Measurements from ENCODE around the gene MCC. TPM values are rescaled to one million over a fixed set of nuclear protein-coding genes. Genes with fewer than 3 reads are reported as not detected.

The MCC gene
- total and polyA plus RNA-seq, 4 donors, result 9.0 to 47.3 (median 14.7) TPM

DNA sequence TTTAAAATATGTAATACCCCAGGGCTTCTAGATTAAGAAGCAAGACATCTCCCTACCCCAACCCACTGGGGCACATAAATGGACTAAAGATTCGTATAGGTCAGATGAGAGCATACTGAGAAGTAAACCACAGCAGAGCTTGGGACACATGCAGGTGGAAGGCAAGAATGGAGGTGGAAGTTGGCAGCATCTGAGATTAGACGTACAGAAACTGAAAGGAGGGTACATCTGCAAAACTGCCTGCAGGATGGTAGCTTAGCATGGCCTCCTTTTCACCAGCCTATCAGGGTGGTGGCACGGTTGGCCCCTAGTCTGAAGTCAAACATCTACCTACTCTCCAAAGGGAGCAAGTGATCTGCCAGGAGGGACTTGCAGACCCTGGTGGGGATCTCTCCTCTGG lies 235.2 kb downstream of the MCC start (continued):
- TF ChIP-seq, protein P1, sequence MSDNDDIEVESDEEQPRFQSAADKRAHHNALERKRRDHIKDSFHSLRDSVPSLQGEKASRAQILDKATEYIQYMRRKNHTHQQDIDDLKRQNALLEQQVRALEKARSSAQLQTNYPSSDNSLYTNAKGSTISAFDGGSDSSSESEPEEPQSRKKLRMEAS (IDR thresholded peaks at IDR 0.05), result no peak
- no peak for TF ChIP-seq FOXA2 (IDR thresholded peaks at IDR 0.05)
- no peak for TF ChIP-seq RXRA (IDR thresholded peaks at IDR 0.05)
- TF ChIP-seq TAF1 (conservative IDR thresholded peaks at IDR 0.05), result no peak

DNA sequence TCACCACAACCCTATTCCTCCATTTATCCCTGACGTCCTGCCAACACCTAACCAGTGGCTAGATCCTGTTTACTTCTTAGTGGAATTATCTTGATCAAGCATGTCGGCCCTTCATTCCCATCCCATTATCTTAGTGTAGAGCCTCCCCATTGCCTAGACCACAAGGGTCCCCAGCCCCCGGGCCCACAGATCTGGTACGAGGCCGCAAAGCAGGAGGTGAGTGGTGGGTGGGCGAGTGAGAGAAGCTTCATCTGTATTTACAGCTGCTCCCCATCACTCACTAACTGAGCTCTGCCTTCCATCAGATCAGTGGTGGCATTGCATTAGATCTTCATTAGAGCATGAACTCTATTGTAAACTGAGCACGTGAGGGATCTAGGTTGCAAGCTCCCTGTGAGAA lies 236.2 kb downstream of the MCC start:
- WGBS, result 91% methylated on average over 7 of the region's 7 CpGs
- no peak for DNase-seq (ENCODE audit: low spot score)
- TF ChIP-seq RAD21 (IDR thresholded peaks at IDR 0.05) (no peak), FOXA1 (IDR thresholded peaks at IDR 0.05) (no peak), EGR1 (IDR thresholded peaks at IDR 0.05; ENCODE audit: low read depth in 2 of 2) (no peak), YY1 (IDR thresholded peaks at IDR 0.05) (no peak), SP1 (IDR thresholded peaks at IDR 0.05) (no peak), TAF1 (conservative IDR thresholded peaks at IDR 0.05) (no peak), JUND (IDR thresholded peaks at IDR 0.05) (no peak), GABPA (IDR thresholded peaks at IDR 0.05 in 1 of 2, conservative IDR thresholded peaks at IDR 0.05 in 1 of 2) (no peak)
- TF ChIP-seq, protein P2, sequence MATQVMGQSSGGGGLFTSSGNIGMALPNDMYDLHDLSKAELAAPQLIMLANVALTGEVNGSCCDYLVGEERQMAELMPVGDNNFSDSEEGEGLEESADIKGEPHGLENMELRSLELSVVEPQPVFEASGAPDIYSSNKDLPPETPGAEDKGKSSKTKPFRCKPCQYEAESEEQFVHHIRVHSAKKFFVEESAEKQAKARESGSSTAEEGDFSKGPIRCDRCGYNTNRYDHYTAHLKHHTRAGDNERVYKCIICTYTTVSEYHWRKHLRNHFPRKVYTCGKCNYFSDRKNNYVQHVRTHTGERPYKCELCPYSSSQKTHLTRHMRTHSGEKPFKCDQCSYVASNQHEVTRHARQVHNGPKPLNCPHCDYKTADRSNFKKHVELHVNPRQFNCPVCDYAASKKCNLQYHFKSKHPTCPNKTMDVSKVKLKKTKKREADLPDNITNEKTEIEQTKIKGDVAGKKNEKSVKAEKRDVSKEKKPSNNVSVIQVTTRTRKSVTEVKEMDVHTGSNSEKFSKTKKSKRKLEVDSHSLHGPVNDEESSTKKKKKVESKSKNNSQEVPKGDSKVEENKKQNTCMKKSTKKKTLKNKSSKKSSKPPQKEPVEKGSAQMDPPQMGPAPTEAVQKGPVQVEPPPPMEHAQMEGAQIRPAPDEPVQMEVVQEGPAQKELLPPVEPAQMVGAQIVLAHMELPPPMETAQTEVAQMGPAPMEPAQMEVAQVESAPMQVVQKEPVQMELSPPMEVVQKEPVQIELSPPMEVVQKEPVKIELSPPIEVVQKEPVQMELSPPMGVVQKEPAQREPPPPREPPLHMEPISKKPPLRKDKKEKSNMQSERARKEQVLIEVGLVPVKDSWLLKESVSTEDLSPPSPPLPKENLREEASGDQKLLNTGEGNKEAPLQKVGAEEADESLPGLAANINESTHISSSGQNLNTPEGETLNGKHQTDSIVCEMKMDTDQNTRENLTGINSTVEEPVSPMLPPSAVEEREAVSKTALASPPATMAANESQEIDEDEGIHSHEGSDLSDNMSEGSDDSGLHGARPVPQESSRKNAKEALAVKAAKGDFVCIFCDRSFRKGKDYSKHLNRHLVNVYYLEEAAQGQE (IDR thresholded peaks at IDR 0.05), result no peak
- TF ChIP-seq, protein P3, sequence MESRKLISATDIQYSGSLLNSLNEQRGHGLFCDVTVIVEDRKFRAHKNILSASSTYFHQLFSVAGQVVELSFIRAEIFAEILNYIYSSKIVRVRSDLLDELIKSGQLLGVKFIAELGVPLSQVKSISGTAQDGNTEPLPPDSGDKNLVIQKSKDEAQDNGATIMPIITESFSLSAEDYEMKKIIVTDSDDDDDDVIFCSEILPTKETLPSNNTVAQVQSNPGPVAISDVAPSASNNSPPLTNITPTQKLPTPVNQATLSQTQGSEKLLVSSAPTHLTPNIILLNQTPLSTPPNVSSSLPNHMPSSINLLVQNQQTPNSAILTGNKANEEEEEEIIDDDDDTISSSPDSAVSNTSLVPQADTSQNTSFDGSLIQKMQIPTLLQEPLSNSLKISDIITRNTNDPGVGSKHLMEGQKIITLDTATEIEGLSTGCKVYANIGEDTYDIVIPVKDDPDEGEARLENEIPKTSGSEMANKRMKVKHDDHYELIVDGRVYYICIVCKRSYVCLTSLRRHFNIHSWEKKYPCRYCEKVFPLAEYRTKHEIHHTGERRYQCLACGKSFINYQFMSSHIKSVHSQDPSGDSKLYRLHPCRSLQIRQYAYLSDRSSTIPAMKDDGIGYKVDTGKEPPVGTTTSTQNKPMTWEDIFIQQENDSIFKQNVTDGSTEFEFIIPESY (IDR thresholded peaks at IDR 0.05), result no peak
- TF ChIP-seq, protein P1 (IDR thresholded peaks at IDR 0.05), result no peak
- TF ChIP-seq, protein P4, sequence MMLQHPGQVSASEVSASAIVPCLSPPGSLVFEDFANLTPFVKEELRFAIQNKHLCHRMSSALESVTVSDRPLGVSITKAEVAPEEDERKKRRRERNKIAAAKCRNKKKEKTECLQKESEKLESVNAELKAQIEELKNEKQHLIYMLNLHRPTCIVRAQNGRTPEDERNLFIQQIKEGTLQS (IDR thresholded peaks at IDR 0.05), result no peak
- H3K9ac ChIP-seq (ENCODE audit: low read depth in 1 of 2, low read length in 2 of 2), result no peak overlapping the region
- H3K27ac ChIP-seq (ENCODE audit: low read depth in 1 of 2, low read length in 2 of 2), result no peak overlapping the region
- H3K4me1 ChIP-seq (ENCODE audit: control insufficient read depth in 4 of 4, insufficient read depth in 4 of 4, low read length in 3 of 4), result peaks cover 0 to 21% (median 12%) of the 10 kb centered on the region in 4 donors
- no peaks in the 10 kb centered on the region for H3K9me3 ChIP-seq (ENCODE audit: control insufficient read depth in 4 of 4, low read length in 3 of 4)
- H3K27me3 ChIP-seq (ENCODE audit: control insufficient read depth in 4 of 4, insufficient read depth in 4 of 4, low read length in 3 of 4), result no peaks in the 10 kb centered on the region
- no peaks in the 10 kb centered on the region for H3K36me3 ChIP-seq (ENCODE audit: control insufficient read depth in 4 of 4, insufficient read depth in 3 of 4, low read depth in 1 of 4, low read length in 3 of 4)
- H3K4me3 ChIP-seq (ENCODE audit: low read depth in 1 of 3, low read length in 3 of 3), result no peak overlapping the region

DNA sequence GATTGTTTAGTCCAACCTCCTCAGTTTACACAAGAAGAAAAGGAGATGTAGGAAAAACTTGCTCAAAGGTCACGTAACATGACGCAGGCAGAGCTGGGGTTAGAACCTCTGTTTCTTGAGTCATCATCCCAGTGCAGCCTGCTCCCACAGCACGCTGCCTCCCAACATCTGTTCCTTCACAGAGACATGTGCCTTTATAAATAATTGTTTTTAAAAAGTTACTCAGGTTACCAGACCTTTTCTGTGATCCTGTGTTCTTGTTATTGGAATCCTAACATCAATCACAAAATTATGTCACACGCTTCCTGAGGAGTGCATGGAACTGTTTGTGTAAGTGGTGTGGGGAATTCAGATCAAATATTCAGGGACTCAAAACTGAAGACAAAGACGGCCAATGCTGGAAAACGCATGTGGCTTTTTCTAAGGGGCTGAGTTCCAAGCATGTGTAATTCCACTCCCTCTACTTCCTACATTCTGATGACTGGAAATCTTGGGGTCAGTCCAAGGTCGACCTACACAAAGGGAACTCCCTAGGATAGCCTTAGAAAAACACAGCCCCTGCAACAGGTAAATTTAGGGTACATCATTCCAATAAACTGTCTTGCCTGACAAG lies 237.8 kb downstream of the MCC start:
- Histone ChIP-seq H3K27ac (ENCODE audit: low read depth in 1 of 2, low read length in 2 of 2) (no peak overlapping the region), H3K4me1 (ENCODE audit: control insufficient read depth in 4 of 4, insufficient read depth in 4 of 4, low read length in 3 of 4) (peaks cover 0 to 5% (median 0%) of the 10 kb centered on the region in 4 donors), H3K36me3 (ENCODE audit: control insufficient read depth in 4 of 4, insufficient read depth in 3 of 4, low read depth in 1 of 4, low read length in 3 of 4) (no peaks in the 10 kb centered on the region), H3K4me3 (ENCODE audit: low read depth in 1 of 3, low read length in 3 of 3) (no peak overlapping the region), H3K27me3 (ENCODE audit: control insufficient read depth in 4 of 4, insufficient read depth in 4 of 4, low read length in 3 of 4) (no peaks in the 10 kb centered on the region), H3K9ac (ENCODE audit: low read depth in 1 of 2, low read length in 2 of 2) (no peak overlapping the region), H3K9me3 (ENCODE audit: control insufficient read depth in 4 of 4, low read length in 3 of 4) (no peaks in the 10 kb centered on the region)
- TF ChIP-seq JUND (IDR thresholded peaks at IDR 0.05), result peak in 1 of 2 donors; percentile 7
- TF ChIP-seq YY1 (IDR thresholded peaks at IDR 0.05), result no peak
- no peak for TF ChIP-seq SP1 (IDR thresholded peaks at IDR 0.05)
- TF ChIP-seq GABPA (IDR thresholded peaks at IDR 0.05 in 1 of 2, conservative IDR thresholded peaks at IDR 0.05 in 1 of 2), result no peak
- TF ChIP-seq, protein P3 (IDR thresholded peaks at IDR 0.05), result no peak
- TF ChIP-seq, protein P4 (IDR thresholded peaks at IDR 0.05), result no peak
- TF ChIP-seq, protein P5, sequence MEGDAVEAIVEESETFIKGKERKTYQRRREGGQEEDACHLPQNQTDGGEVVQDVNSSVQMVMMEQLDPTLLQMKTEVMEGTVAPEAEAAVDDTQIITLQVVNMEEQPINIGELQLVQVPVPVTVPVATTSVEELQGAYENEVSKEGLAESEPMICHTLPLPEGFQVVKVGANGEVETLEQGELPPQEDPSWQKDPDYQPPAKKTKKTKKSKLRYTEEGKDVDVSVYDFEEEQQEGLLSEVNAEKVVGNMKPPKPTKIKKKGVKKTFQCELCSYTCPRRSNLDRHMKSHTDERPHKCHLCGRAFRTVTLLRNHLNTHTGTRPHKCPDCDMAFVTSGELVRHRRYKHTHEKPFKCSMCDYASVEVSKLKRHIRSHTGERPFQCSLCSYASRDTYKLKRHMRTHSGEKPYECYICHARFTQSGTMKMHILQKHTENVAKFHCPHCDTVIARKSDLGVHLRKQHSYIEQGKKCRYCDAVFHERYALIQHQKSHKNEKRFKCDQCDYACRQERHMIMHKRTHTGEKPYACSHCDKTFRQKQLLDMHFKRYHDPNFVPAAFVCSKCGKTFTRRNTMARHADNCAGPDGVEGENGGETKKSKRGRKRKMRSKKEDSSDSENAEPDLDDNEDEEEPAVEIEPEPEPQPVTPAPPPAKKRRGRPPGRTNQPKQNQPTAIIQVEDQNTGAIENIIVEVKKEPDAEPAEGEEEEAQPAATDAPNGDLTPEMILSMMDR (IDR thresholded peaks at IDR 0.05; ENCODE audit: low read depth, low read length, missing input control), result no peak
- peak; percentile 79 for TF ChIP-seq NR2F2 (IDR thresholded peaks at IDR 0.05)
- no peak for TF ChIP-seq FOXA2 (IDR thresholded peaks at IDR 0.05)
- DNase-seq (ENCODE audit: low spot score), result no peak
- 76% methylated on average over 7 of the region's 7 CpGs for WGBS

Data from liver (tissue), 9 donors.